HUES64 (cell line): ENCODE data around the gene LRPPRC.

Experiments
- H3K27ac ChIP-seq: 2 replicates; pipeline ENCODE4 v1.7.0; 2013; ENCODE audit warnings: low read depth, low read length, inconsistent platforms
- H3K27me3 ChIP-seq: 2 replicates; pipeline ENCODE4 v1.6.1; 2013; ENCODE audit warnings: mild to moderate bottlenecking, low read length; ENCODE audit not compliant: insufficient read depth
- H3K36me3 ChIP-seq: 2 replicates; pipeline ENCODE4 v1.6.1; 2013; ENCODE audit warnings: mild to moderate bottlenecking, low read length; ENCODE audit not compliant: insufficient read depth
- H3K4me1 ChIP-seq: 2 replicates; pipeline ENCODE4 v1.6.1; 2013; ENCODE audit warnings: mild to moderate bottlenecking, low read length, moderate library complexity; ENCODE audit not compliant: insufficient read depth
- H3K4me3 ChIP-seq: 2 replicates; pipeline ENCODE4 v1.5.1; 2013; ENCODE audit warnings: mild to moderate bottlenecking, low read length, moderate library complexity
- H3K9ac ChIP-seq: 2 replicates; pipeline ENCODE4 v1.6.1; 2013; ENCODE audit warnings: mild to moderate bottlenecking, low read depth, low read length
- H3K9me3 ChIP-seq: 2 replicates; pipeline ENCODE4 v1.6.1; 2013; ENCODE audit warnings: low read depth, low read length; ENCODE audit not compliant: insufficient read depth
- WGBS: fragments of 150-250, 120-280 bp; methylation state at CpG from one replicate; pipeline ENCODE4 v1.1.7; 2013; ENCODE audit warnings: missing lambda C conversion rate; 5-methylcytosine and 5-hydroxymethylcytosine counted together

Gene LRPPRC

DNA sequence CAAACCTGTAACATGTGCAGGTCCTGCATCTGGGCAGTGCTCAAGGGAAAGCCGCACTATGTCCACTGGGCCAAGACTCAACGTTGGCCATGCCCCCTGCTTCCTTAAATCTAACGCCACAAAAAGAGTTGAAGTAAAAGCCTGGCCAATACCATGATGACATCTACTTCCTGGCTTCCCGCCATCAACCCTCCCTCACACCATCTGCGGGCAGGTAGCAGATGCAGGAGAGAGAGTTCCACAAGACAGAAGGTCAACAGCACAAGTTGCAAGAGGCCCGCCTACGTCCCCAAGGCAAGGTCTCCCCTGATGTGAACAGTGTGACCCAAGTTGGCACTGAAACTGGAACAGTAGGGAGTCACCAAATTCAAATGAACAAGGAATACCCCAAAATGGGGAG lies 108.6 kb downstream of the LRPPRC start:
- Histone ChIP-seq H3K4me1 (no peaks in the 10 kb centered on the region), H3K27ac (no peak overlapping the region), H3K9ac (no peak overlapping the region), H3K36me3 (peaks cover 70% of the 10 kb centered on the region), H3K4me3 (no peak overlapping the region), H3K9me3 (no peaks in the 10 kb centered on the region), H3K27me3 (no peaks in the 10 kb centered on the region)
- WGBS: 95% methylated on average over 7 of the region's 7 CpGs

DNA sequence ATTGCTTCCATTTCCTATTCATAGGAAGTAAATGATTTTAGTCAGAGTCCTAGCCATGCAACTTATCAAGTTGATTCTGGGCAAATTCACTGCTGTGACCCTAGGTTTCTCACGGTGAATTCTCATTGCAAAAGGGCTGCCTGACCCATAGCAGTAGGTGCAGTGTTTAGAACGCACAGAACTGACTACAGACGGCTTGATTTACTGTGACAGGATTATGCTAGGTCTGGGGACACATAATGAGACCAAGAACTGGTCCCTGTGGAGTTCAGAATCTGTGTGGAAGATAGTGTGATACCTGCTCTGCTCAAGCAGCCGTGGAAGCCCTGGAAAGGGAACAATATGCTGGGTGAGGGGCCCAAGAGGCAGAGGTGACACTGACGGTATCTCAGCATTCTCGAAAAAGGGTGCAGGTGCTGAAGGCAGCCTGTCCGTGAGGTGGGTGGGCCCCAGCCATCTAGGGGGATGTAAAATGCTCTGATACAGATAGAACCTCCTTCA lies 110.6 kb downstream of the LRPPRC start:
- no peaks in the 10 kb centered on the region for H3K9me3 ChIP-seq
- no peak overlapping the region for H3K27ac ChIP-seq
- WGBS: 90% methylated on average over 7 of the region's 7 CpGs
- peaks cover 50% of the 10 kb centered on the region for H3K36me3 ChIP-seq
- no peaks in the 10 kb centered on the region for H3K4me1 ChIP-seq
- H3K9ac ChIP-seq: no peak overlapping the region
- no peaks in the 10 kb centered on the region for H3K27me3 ChIP-seq
- no peak overlapping the region for H3K4me3 ChIP-seq

DNA sequence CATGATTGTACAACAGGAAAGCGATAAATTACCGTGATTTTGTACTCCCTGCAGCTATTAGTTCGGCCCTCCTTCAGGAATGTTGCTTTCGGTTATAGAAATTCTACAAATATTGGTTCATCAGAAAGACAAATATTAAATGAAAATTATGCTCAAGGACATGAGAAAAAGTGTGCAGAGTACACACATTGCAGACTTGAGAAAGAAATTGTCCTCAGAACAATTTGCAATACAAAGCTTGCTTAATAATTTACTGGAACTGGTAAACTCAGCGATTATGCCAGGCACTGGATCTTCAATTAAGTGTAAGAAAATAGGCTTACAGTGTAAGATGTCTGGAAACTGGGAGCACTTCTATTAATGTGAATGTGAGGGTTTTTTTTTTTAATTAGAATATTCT lies 111.1 kb downstream of the LRPPRC start:
- Histone ChIP-seq H3K27me3 (no peaks in the 10 kb centered on the region), H3K4me1 (no peaks in the 10 kb centered on the region), H3K36me3 (peaks cover 45% of the 10 kb centered on the region), H3K9me3 (no peaks in the 10 kb centered on the region), H3K27ac (no peak overlapping the region), H3K9ac (no peak overlapping the region), H3K4me3 (no peak overlapping the region)
- 95% methylated on average over 5 of the region's 5 CpGs for WGBS

DNA sequence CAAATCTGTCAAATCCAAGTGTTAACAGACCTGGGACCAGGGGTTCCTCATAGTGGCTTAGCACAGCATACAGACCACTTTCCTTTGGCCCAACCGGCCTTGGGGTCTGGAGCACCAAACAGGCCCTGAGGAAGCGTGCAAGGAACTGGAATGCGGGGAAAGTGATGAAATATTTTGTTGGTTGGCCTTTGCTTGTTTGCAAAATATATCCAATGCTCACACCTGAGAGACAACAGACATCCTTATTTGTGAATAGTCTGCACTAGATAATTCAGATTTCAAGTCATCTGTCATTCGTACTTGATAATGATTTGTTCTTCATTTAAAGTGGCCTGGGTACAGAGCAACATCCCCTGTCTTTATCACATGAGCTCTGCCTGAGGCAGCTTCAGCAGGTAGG lies 113.5 kb downstream of the LRPPRC start:
- no peak overlapping the region for H3K9ac ChIP-seq
- H3K4me1 ChIP-seq: no peaks in the 10 kb centered on the region
- H3K4me3 ChIP-seq: no peak overlapping the region
- H3K27ac ChIP-seq: no peak overlapping the region
- no peaks in the 10 kb centered on the region for H3K9me3 ChIP-seq
- peaks cover 22% of the 10 kb centered on the region for H3K36me3 ChIP-seq
- no peaks in the 10 kb centered on the region for H3K27me3 ChIP-seq
- WGBS: 90% methylated on average over 4 of the region's 4 CpGs

DNA sequence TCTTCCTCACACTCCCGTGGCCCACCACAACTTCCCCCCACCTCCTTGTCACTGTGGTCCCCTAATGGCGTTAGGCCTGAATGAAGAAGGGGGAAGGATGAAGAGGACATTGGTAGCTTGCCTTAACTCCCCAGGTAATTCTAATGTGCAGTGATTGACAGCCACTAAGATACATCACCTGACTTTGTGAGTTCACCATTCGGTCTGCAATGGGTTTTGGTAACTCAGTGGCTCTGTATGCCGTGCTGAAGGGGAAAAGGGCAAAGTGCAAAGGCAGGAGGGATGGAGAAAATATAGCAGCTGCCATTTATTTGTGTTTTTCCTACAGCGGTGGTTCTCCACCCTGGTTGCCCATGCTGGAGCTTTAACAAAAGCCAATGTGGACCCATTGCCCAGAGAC lies 114.8 kb downstream of the LRPPRC start:
- Histone ChIP-seq H3K4me3 (no peak overlapping the region), H3K9ac (no peak overlapping the region), H3K4me1 (no peaks in the 10 kb centered on the region), H3K27me3 (no peaks in the 10 kb centered on the region), H3K36me3 (peaks cover 8% of the 10 kb centered on the region), H3K9me3 (no peaks in the 10 kb centered on the region), H3K27ac (no peak overlapping the region)
- 77% methylated on average over 4 of the region's 5 CpGs for WGBS

DNA sequence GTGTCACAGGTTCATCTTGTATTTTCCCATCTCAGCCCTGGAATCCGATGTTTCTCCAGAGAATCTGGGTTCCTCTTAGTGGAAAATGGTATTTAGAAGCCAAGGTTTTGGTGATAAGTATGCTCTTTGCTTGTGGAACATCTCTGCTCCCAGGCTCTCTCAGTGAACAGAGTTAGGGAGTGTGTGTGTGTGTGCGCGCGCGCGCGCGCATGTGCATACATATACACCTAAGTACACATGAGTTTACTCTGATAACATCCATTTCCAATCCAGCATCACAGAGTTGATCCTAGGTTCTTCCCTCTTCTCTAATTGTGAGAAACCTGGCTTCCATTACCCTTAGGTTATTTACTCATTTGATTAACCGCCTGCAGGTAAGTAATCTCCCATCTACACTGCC lies 115.3 kb downstream of the LRPPRC start:
- Histone ChIP-seq H3K4me1 (no peaks in the 10 kb centered on the region), H3K4me3 (no peak overlapping the region), H3K36me3 (peaks cover 4% of the 10 kb centered on the region; the same call in 1 of the 2 replicates), H3K9me3 (no peaks in the 10 kb centered on the region), H3K9ac (no peak overlapping the region), H3K27me3 (no peaks in the 10 kb centered on the region), H3K27ac (no peak overlapping the region)
- 93% methylated on average over 6 of the region's 9 CpGs for WGBS

DNA sequence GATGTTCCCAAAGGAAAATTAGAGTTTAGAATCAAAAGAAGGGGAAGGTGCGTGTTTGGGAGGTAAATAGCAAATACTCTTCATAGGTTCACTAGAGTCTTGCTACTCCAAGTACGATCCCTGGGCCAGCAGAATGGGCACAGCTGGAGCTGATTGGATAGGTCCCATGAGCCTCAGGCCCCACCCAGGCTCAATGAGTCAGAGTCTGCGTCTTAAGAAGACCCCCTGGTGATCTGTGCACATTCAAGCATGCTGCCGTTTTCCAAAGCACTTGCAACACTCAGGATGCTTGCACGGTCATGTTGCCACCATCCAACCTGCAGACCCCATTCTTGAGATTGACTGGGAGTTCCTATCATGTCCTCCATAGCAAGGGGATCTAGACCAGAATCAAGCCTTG lies 116.5 kb downstream of the LRPPRC start:
- Histone ChIP-seq H3K27me3 (no peaks in the 10 kb centered on the region), H3K9ac (no peak overlapping the region), H3K4me3 (no peak overlapping the region), H3K27ac (no peak overlapping the region), H3K9me3 (no peaks in the 10 kb centered on the region), H3K36me3 (no peaks in the 10 kb centered on the region), H3K4me1 (no peaks in the 10 kb centered on the region)
- WGBS: 75% methylated on average over 5 of the region's 5 CpGs

DNA sequence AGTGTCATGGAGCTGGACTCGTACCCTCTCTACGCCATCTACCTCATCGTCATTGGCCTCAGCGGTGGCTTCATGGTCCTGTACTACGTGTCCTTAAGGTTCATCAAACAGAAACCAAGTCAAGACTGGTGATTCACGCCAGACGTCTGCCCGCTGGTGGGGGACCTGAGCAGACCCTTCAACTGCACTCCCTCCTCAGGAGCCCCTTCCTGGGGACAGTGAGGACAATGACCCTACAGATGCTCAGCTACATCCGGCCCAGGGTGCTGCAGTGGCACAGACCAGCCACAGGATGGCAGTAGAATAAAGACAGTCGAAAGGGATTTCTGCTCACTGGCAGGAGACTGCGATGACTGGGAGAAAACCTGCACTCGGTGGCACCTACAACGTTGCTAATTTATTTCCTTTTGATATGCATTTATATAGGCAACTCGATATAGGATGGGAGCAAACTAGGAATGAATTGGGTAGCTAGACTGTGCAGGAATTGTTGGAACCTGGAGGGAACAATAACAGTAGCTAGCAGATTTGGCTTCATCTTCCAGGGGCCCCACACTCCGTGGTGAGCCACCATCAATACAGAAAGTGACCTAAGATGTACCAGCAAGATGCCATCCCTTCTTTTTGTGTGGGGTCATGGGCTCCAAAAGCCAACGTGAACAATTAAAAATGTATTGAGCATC lies 117.9 kb downstream of the LRPPRC start:
- Histone ChIP-seq H3K36me3 (no peaks in the 10 kb centered on the region), H3K27me3 (no peaks in the 10 kb centered on the region), H3K9me3 (no peaks in the 10 kb centered on the region), H3K27ac (no peak overlapping the region), H3K9ac (no peak overlapping the region), H3K4me3 (no peak overlapping the region), H3K4me1 (no peaks in the 10 kb centered on the region)
- WGBS: 47% methylated on average over 16 of the region's 16 CpGs

DNA sequence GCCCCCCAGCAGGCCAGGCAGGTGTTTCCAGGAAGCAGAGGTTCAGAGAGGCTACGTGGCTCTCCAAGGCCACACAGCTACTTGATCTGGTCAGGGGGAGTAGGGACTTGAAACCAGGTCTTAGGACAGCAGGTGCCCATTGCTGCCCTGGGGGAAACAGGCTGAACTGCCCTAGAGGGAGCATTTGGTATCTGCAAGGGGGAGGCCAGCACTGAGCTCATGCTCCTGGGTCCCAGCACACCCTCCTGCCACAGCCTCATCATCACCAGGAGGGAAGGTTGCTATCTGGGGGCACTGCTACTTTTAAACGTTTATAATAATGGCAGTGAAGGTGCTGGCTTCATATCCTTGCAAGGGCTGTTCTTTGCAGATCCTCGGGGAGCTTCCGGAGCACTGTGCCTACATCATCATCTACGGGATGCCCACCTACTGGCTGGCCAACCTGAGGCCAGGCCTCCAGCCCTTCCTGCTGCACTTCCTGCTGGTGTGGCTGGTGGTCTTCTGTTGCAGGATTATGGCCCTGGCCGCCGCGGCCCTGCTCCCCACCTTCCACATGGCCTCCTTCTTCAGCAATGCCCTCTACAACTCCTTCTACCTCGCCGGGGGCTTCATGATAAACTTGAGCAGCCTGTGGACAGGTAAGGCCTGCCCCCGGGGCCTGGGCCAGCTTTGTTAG lies 120.9 kb downstream of the LRPPRC start:
- WGBS: 88% methylated on average over 11 of the region's 11 CpGs
- Histone ChIP-seq H3K27me3 (peaks cover 5% of the 10 kb centered on the region), H3K9me3 (no peaks in the 10 kb centered on the region), H3K9ac (no peak overlapping the region), H3K4me1 (no peaks in the 10 kb centered on the region), H3K36me3 (no peaks in the 10 kb centered on the region), H3K27ac (no peak overlapping the region), H3K4me3 (no peak overlapping the region)

DNA sequence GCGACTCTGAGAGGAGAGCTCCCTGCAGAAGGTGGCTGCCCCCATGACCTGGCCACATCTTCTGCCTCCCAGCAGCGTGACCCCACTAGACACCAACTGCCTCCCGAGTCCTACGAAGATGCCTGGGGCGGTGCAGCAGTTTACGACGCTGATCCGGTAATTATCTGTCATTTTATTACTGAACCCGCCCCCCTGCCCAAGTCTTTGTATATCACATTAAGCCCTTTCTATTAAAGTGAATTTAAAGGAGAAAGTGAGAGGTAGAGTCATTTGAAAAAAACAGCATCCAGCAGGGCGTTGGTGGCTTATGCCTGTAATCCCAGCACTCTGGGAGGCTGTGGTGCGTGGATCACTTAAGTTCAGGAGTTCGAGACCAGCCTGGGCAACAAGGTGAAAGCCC lies 123.6 kb downstream of the LRPPRC start:
- no peaks in the 10 kb centered on the region for H3K4me1 ChIP-seq
- H3K4me3 ChIP-seq: no peak overlapping the region
- H3K27ac ChIP-seq: no peak overlapping the region
- no peaks in the 10 kb centered on the region for H3K36me3 ChIP-seq
- WGBS: 91% methylated on average over 11 of the region's 12 CpGs
- no peaks in the 10 kb centered on the region for H3K9me3 ChIP-seq
- H3K27me3 ChIP-seq: peaks cover 19% of the 10 kb centered on the region
- H3K9ac ChIP-seq: no peak overlapping the region

DNA sequence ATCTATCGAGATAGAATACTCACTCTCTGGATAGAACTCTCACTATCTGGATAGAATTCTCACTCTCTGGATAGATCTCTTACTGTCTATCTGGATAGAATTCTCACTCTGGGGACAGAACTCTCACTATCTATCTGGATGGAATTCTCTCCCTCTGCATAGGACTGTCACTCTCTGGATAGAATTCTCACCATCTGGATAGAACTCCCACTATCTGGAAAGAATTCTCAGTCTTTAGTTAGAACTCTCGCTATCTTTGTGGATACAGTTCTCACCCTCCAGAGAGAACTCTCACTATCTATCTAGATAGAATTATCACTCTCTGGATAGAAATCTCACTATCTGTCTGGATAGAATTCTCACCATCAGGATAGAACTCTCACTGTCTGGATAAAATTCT lies 140.5 kb downstream of the LRPPRC start:
- no peaks in the 10 kb centered on the region for H3K36me3 ChIP-seq
- no peak overlapping the region for H3K9ac ChIP-seq
- H3K9me3 ChIP-seq: no peaks in the 10 kb centered on the region
- peaks cover 42% of the 10 kb centered on the region for H3K27me3 ChIP-seq
- no peak overlapping the region for H3K4me3 ChIP-seq
- H3K4me1 ChIP-seq: no peaks in the 10 kb centered on the region
- 89% methylated on average over 2 of the region's 2 CpGs for WGBS
- H3K27ac ChIP-seq: no peak overlapping the region
